HuH-7 (cell line): ENCODE data around the gene KCMF1.
"Not testable (repeated sequence)": the region's sequence is repeated elsewhere in the genome, so short reads cannot be mapped to it uniquely, and the experiment has no call there.

Experiments used
- DNase-seq: peaks from one replicate; pipeline ENCODE4 v3.0.0; 2011; ENCODE audit warnings: low spot score

Gene KCMF1

DNA sequence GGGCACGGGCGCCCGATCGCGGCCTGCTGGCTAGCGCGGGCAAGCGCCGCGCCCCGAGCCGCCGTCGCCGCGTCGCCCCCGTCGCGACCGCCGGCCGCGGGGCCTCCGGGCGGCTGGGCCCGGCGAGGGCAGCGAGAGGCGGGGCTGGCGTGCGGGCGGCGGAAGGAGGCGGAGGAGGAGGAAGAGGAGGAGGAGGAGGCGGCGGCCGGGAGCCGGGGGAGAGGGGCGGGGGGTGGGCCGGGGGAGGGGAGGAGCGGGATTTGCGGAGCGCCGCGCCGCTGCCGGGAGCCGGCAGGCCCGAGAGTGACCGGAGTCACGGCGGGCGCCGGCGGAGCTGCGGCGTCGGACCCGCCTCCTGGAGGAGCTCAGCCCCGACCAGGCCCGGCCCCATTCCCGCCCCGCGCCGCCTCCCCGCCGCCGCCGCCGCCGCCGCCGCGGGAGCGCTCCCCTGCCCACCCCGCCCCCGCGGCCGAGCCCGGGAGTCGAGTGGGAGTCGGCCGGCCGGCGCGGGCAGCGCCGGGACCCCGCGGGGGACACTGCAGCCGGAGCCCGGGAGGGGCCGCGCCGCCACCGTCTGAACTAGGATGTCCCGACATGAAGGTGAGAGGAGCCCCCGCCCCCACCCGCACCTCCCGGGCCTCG, at the start of gene KCMF1:
KCMF1 (plus strand) TSS at position 294 of the 642 bp plus-strand sequence; CDS start at position 585, 291 bp downstream.
- DNase-seq: peak; percentile 80

DNA sequence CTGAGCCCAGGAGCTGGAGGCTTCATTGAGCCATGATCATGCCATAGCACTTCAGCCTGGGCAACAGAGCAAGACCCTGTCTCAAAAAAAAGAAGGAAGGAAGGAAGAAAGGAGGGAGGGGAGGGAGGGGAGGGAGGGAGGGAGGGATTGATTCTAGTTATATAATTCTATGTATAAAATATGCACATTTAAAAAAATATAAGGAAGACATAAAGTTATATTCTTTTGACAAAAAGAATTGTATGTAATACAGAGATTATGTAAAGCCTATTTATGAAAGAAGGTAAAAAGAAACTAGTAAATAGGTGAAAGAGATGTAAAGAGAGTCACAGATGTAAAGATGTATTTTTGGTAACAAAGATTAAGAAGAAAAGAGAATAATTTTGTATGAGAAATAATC, 48.0 kb upstream of the KCMF1 start:
- DNase-seq: no peak

DNA sequence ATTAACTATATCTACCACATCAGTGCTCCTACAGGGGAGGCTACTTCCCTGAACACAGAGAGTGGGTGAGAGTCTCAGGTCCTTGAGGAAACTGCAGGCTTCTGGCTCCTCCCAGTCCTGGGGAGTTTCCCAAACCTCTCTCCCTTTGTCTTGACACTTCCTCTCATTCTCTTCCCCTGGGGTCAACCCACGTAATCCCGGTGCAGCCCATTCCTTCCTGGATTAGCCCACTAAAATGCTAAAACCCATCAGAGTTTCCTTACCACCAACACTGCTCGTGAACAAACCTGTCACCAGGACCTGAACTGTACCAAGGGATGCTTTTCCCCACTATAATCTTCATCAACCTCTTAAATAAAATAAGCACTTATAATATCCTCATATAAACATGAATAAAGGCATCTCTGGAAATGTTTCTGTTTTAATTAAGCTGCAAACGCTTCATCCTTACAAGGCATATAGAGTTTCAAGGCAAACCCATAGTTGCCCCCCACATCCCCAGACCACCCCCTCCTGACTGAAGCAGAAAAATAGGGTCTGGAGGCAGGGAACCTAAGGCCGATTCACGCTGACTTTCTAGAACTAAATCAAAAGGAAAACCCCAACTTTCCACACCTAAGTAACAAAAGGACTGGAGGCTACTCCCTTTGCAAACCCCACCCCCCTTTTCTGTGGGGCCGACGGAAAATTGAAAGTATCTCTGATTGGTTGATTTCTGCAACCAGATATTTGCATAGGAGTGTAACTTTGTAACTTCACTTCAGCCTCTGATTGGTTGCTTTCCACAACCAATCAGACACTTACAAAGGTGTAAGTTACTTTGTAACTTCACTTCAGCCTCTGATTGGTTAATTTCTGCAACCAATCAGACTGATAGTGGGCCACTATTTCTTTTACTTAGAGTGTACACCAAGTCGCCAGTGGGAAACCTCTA, 46.5 kb upstream of the KCMF1 start:
- no peak for DNase-seq

DNA sequence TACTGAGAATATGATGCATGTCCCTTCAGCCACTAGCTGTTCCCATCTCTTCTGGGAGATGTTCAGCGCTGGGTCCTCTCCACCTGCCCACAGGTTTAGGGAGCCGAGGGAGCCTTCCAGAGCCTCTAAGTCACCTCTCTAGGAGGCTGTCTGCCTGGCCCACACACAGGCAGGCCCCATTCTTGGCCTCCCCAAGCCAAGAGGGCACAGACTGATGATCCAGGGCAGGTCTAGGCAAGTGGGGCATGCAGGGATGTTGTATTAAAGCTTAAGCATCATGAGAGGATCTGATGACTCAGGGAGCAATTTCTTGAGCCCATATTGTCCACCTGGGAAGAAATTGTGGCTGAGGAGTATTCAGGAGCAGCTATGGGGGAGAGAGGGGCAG, 45.6 kb upstream of the KCMF1 start:
- DNase-seq: no peak

DNA sequence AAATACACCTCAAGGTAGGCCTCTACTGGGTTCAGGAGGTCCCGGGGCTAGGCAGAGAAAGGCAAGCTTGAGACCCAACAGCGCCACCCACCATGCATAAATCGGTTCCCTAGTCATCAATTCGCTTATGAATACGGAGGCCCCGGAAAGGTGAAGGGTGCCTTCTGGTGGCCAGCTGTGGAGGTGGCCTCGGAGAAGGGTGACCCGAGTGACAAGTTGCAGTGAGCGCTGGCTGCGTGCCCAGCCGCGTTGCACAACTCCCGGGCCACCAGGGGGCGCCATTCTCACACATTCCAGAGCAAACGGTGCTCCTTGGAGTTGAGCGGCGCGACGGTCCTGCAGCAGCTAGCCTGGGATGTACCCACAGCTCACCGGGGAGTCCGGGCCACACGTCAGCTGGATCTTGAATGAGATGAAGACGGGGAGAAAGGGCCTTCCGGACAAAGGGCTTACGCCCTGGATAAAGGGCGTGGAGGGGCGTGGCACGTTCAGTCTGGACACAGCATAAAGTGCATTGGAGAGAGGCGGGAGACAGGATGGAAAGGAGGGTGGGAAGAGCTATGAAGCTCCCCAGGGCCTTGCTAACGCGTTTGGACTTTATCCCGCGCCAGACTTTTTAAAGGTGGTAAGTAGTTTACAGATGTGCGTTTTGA, 45.1 kb upstream of the KCMF1 start:
- DNase-seq: peak; percentile 87

DNA sequence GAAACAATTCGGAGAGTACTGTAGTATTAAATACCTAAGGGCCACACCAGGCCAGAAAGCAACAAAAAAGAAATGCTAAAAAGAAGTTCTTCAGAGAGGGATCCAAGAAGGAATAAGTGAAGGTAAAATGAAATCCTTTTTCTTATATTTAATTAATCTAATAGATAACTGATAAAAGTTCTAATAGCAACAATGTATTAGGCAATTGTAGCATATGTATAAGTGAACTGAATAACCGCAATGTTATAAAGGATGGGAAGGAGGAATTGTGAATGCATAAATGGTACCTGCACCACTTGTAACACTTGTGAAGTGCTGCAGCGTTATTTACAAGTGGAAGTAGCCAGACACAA, 43.7 kb upstream of the KCMF1 start:
- DNase-seq: no peak

- DNase-seq: no peak
Measured at GRCh38 chr2:84931384-84931821, 39.6 kb upstream of the KCMF1 start.

- DNase-seq: no peak
Measured at GRCh38 chr2:84938194-84938879, 32.6 kb upstream of the KCMF1 start.

- no peak for DNase-seq
Measured at GRCh38 chr2:84939426-84940087, 31.4 kb upstream of the KCMF1 start.

DNA sequence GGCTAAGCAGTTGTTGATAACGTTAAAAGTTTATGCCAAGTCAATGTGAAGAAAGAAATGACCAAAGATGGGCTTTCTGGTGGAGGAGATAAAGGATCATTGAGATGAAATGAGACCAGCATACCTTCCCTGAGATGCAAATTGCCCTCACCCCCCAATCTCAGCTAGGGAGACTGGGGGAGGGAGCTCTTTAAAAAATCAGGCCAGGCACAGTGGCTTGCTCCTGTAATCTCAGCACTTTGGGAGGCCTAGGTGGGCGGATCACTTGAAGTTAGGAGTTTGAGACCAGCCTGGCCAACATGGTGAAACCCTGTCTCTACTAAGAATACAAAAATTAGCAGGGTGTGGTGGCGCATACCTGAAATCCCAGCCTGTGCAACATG, 30.9 kb upstream of the KCMF1 start:
- DNase-seq: no peak

DNA sequence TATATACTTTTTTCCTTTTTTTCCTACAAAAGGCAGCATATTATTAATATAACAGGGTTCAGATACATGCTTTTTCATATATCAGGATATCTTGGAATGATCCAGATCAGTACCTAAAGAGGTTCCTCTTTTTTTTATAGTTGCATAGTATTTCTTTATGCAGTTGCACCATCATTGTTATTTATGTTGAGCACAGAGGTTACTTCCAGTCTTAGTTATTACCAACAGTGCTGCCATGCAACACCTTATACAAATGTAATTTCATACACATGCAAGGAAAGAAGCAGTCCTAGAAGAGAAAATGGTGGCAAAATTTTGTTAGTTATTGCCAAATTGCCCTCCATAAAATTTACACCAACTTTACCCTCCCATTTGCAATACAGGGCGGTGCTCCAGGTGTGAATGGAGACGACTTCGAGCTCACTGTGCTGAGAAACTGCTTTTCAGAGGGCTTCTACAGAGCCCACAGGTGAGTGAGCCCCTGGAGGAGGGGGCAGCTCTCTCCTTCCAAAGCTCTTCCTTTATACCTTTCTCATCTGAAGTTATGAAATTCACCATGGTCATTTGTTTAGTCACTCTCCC, 30.0 kb upstream of the KCMF1 start:
- no peak for DNase-seq

DNA sequence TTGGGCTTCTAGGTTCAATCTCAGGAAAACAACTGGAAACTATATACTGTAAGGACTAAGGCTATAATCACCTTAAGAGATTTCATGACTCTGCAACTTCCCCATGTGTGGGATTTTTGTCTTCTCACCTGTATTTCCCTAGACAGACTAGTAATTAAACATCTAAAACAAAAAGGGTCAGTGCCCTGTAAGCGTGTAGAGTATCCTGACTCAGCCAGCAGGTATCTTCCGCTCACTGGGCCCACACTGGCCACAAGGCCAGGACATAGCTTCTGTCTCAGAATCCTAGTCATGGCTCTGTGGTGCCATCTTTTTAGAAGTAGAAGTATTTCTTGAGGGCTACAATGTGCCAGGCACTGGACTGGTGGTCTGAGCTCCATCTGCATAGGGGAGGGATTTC, 28.8 kb upstream of the KCMF1 start:
- DNase-seq: no peak

- DNase-seq: no peak
Measured at GRCh38 chr2:84942964-84943421, 28.0 kb upstream of the KCMF1 start.

DNA sequence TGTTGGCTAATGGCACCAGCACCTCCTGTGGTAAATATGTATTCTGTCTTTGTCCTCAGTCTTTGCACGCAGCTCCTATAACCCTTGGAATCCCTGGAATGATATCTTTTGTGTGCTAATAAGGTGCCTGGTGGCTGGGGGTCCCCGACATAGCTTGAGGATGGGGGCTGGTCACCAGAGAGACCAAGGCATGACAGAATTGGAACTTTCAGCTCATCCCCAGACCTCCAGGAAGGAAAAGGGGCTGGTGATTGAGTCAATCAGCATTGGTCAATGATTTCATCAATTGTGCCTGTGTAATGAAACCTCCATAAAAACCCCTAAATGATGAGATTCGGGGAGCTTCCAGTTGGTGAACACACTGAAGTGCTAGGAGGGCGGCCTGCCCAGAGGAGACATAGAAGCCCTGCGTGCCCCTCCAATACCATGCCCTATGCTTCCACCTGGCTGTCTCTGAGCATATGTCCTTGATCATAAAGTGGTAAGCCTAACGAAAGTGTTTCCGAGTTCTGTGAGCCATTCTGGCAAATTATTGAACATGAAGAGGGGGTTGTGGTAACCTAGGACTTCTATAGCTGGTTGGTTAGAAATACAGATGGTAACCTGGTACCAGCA, 26.6 kb upstream of the KCMF1 start:
- DNase-seq: no peak

DNA sequence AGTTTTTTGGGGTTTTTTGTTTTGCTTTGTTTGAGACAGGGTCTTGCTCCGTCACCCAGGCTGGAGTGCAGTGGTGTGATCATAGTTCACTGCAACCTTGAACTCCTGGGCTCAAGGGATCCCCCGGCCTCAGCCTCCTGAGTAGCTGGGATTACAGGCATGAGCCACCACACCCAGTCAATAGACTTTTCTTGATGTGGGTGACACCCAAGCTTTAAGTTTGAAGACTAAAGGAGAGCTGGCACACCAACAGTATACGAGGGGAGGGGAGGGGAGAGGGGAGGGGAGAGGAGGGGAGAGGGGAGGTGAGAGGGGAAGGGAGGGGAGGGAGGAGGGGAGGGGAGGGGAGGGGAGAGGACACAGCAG, 25.1 kb upstream of the KCMF1 start:
- not testable (repeated sequence) for DNase-seq

- DNase-seq: no peak
Measured at GRCh38 chr2:84946204-84947009, 24.6 kb upstream of the KCMF1 start.

DNA sequence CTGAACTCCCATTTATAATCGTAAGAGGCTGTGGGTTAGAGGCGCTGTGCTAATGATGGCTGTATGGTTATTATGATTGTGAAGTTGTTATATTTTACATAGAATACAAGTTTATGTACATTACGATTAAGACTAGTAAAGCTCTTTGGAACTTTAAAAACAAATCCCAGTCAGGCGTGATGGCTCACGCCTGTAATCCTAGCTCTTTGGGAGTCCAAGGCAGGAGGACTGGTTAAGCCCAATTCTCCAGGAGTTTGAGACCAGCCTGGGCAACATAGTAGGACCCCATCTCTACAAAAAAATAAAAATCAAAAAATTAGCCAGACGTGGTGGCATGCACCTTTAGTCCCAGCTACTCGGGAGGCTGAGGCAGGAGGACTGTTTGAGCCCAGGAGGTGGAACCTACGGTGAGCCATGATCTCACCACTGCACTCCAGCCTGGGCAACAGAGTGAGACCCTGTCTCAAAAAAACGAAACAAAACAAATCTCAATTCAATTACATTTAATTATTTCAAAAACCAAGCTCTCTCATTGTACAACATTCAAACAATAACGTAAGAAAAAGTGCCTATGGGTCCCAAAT, 23.9 kb upstream of the KCMF1 start:
- DNase-seq: no peak

DNA sequence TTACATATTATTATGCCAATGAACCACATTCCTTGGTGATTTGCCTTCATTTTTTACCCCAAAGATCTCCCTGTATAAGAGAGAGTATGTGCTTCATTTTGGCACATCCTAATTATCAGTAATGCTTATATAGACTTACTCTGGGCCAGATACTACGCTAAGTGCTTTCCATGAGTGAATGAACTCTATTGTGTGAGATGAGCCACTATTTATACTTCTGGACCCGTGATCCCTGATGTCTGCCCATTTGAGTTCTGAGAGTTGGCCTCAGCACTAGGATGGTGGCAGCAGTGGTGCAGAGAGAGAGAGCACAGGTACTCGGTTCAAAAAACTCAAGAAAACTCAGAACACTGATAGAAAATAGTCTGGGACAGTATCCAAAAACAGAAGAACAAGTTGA, 17.4 kb upstream of the KCMF1 start:
- DNase-seq: no peak

- DNase-seq: no peak
Measured at GRCh38 chr2:84954329-84954728, 16.6 kb upstream of the KCMF1 start.
